ENCODE data around the gene KIAA1614. TPM values are rescaled to one million over a fixed set of nuclear protein-coding genes. Genes with fewer than 3 reads are reported as not detected.

KIAA1614 gene
- total and polyA plus RNA-seq, 10 of the 15 experiments (the other 5 are each of a cell fraction or from before 2014, with no cell fraction given): 0.03 to 1.0 (median 0.26) TPM; not detected in 1

DNA sequence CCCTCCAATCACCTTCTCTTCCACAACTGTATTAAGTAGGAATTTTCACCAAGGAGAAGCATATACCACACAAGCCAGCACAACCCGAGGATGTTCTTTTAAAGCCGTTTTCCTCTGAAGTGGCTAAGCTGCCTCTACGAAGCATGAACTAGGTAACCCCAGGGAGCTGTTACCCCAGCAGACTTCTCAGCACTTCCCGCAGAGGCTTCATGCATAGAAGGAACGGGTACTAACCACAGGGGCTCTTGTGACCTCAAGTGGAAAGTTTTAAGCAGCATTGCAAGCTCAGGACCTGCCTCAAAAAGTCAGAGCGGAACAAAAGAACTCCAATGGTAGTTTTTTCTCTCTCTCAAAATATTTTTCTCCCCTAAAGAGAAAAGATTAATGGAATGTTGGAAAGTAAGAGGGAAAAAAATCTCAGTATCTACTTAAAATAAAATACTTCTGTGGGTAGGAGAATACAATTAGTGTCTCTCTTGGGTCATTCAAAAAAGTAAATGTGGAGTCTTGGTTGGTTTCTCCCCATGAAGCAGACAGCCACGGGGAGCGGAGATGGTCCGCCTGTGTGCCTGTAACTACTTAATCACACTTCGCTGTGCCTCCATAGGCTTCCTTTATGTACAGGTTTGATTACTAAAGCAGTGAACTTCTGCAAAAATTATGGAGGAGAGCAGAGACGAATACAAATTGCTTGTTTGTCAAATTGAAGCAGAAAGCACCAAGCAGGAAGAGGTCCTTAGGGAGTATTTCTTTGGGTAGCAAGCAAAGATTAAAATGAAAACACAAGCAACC lies 69.1 kb downstream of the KIAA1614 start (continued):
- TF ChIP-seq, protein P1, sequence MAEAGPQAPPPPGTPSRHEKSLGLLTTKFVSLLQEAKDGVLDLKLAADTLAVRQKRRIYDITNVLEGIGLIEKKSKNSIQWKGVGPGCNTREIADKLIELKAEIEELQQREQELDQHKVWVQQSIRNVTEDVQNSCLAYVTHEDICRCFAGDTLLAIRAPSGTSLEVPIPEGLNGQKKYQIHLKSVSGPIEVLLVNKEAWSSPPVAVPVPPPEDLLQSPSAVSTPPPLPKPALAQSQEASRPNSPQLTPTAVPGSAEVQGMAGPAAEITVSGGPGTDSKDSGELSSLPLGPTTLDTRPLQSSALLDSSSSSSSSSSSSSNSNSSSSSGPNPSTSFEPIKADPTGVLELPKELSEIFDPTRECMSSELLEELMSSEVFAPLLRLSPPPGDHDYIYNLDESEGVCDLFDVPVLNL (IDR thresholded peaks at IDR 0.05; ENCODE audit: low read depth, low read length): no peak
- TF ChIP-seq CBFB (IDR thresholded peaks at IDR 0.05; ENCODE audit: low read depth) (0 out of 2 replicates have a peak, but pooled peaks have one; percentile 21), SREBF1 (IDR thresholded peaks at IDR 0.05; ENCODE audit: low read length) (no peak), EGR1 (IDR thresholded peaks at IDR 0.05; ENCODE audit: borderline replicate concordance in 1 of 2, low read depth in 2 of 2, low read length in 2 of 2) (no peak), SIN3A (IDR thresholded peaks at IDR 0.05; ENCODE audit: low read depth, low read length) (no peak), NR2C2 (IDR thresholded peaks at IDR 0.05; ENCODE audit: borderline replicate concordance, control insufficient read depth, insufficient read length, low read depth) (no peak), NR2F1 (conservative IDR thresholded peaks at IDR 0.05) (peak; percentile 51; the same call in 1 of the 2 replicates), PML (IDR thresholded peaks at IDR 0.05; ENCODE audit: low read length) (0 out of 2 replicates have a peak, but pooled peaks have one; percentile 9), YY1 (IDR thresholded peaks at IDR 0.05; ENCODE audit: low read depth, low read length) (no peak), CREB1 (IDR thresholded peaks at IDR 0.05; ENCODE audit: low read depth) (no peak), SMAD5 (IDR thresholded peaks at IDR 0.05; ENCODE audit: low read depth) (no peak), KLF5 (IDR thresholded peaks at IDR 0.05; ENCODE audit: partially characterized antibody) (no peak), ATF7 (IDR thresholded peaks at IDR 0.05; ENCODE audit: low read depth) (no peak), ETV6 (conservative IDR thresholded peaks at IDR 0.05 in 1 of 2, IDR thresholded peaks at IDR 0.05 in 1 of 2; ENCODE audit: borderline replicate concordance in 1 of 2, low read depth in 1 of 2) (no peak), LARP7 (IDR thresholded peaks at IDR 0.05) (no peak), CBX3 (IDR thresholded peaks at IDR 0.05; ENCODE audit: borderline replicate concordance, low read depth) (no peak), IKZF2 (IDR thresholded peaks at IDR 0.05) (peak; percentile 58 to 61; a peak in 2 of 4 replicates), PKNOX1 (IDR thresholded peaks at IDR 0.05) (no peak)
- TF ChIP-seq, protein P2, sequence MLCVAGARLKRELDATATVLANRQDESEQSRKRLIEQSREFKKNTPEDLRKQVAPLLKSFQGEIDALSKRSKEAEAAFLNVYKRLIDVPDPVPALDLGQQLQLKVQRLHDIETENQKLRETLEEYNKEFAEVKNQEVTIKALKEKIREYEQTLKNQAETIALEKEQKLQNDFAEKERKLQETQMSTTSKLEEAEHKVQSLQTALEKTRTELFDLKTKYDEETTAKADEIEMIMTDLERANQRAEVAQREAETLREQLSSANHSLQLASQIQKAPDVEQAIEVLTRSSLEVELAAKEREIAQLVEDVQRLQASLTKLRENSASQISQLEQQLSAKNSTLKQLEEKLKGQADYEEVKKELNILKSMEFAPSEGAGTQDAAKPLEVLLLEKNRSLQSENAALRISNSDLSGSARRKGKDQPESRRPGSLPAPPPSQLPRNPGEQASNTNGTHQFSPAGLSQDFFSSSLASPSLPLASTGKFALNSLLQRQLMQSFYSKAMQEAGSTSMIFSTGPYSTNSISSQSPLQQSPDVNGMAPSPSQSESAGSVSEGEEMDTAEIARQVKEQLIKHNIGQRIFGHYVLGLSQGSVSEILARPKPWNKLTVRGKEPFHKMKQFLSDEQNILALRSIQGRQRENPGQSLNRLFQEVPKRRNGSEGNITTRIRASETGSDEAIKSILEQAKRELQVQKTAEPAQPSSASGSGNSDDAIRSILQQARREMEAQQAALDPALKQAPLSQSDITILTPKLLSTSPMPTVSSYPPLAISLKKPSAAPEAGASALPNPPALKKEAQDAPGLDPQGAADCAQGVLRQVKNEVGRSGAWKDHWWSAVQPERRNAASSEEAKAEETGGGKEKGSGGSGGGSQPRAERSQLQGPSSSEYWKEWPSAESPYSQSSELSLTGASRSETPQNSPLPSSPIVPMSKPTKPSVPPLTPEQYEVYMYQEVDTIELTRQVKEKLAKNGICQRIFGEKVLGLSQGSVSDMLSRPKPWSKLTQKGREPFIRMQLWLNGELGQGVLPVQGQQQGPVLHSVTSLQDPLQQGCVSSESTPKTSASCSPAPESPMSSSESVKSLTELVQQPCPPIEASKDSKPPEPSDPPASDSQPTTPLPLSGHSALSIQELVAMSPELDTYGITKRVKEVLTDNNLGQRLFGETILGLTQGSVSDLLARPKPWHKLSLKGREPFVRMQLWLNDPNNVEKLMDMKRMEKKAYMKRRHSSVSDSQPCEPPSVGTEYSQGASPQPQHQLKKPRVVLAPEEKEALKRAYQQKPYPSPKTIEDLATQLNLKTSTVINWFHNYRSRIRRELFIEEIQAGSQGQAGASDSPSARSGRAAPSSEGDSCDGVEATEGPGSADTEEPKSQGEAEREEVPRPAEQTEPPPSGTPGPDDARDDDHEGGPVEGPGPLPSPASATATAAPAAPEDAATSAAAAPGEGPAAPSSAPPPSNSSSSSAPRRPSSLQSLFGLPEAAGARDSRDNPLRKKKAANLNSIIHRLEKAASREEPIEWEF (IDR thresholded peaks at IDR 0.05; ENCODE audit: insufficient replicate concordance, low read depth, low read length): no peak
- TF ChIP-seq, protein P3, sequence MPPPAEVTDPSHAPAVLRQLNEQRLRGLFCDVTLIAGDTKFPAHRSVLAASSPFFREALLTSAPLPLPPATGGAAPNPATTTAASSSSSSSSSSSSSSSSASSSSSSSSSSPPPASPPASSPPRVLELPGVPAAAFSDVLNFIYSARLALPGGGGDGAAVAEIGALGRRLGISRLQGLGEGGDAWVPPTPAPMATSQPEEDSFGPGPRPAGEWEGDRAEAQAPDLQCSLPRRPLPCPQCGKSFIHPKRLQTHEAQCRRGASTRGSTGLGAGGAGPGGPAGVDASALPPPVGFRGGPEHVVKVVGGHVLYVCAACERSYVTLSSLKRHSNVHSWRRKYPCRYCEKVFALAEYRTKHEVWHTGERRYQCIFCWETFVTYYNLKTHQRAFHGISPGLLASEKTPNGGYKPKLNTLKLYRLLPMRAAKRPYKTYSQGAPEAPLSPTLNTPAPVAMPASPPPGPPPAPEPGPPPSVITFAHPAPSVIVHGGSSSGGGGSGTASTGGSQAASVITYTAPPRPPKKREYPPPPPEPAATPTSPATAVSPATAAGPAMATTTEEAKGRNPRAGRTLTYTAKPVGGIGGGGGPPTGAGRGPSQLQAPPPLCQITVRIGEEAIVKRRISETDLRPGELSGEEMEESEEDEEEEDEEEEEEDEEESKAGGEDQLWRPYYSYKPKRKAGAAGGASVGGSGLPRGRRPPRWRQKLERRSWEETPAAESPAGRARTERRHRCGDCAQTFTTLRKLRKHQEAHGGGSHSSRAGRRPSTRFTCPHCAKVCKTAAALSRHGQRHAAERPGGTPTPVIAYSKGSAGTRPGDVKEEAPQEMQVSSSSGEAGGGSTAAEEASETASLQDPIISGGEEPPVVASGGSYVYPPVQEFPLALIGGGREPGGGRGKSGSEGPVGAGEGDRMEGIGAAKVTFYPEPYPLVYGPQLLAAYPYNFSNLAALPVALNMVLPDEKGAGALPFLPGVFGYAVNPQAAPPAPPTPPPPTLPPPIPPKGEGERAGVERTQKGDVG (CRISPR knock-in tag; IDR thresholded peaks at IDR 0.05): no peak

Data from GM12878 (cell line).